OCI-LY7 (cell line): ENCODE results near the gene ANO1. TPM values are rescaled to one million over a fixed set of nuclear protein-coding genes. Genes with fewer than 3 reads are reported as not detected.

Experiments
- BruUV-seq: library from RNA; stranded (reverse); fragments of 400-500 nt; replicated peaks from 2 replicates; lab custom pipeline; 2021; lab: Mats Ljungman, UMichigan
- CTCF ChIA-PET: fragments of 300-600 bp; sonication (Branson Sonifier 250); formaldehyde crosslinking; loops from one replicate; lab custom pipeline; 2022; ENCODE audit warnings: antibody characterized with exemption; ENCODE audit not compliant: unreplicated experiment; lab: Charles Lee
- POLR2A ChIA-PET: fragments of 300-600 bp; sonication (Branson Sonifier 250); formaldehyde crosslinking; loops from one replicate; lab custom pipeline; 2022; ENCODE audit warnings: antibody characterized with exemption; lab: Charles Lee
- DNase-seq: peaks from one replicate; pipeline ENCODE4 v3.0.0-alpha.2; 2015; ENCODE audit warnings: low spot score
- H2AFZ ChIP-seq: fragments of 200-600 bp; sonication (generic), shearing (Covaris generic); 2 replicates; pipeline ENCODE4 v1.6.1; 2014; ENCODE audit warnings: mild to moderate bottlenecking, antibody characterized with exemption, low read length, moderate library complexity
- H3K27ac ChIP-seq: fragments of 200-600 bp; sonication (generic); 2 replicates; pipeline ENCODE4 v1.5.1; 2014; ENCODE audit warnings: mixed run types, low read depth, mild to moderate bottlenecking, moderate library complexity, low read length, inconsistent platforms; ENCODE audit not compliant: poor library complexity, severe bottlenecking
- H3K36me3 ChIP-seq: fragments of 200-600 bp; sonication (generic); 2 replicates; pipeline ENCODE4 v1.6.1; 2014; ENCODE audit warnings: mild to moderate bottlenecking, antibody characterized with exemption, low read length, moderate library complexity, mixed read lengths; ENCODE audit not compliant: insufficient read depth
- H3K4me1 ChIP-seq: fragments of 200-600 bp; sonication (generic); 2 replicates; pipeline ENCODE4 v1.5.1; 2014; ENCODE audit warnings: mild to moderate bottlenecking, low read length; ENCODE audit not compliant: insufficient read depth, poor library complexity, severe bottlenecking
- H3K4me2 ChIP-seq: fragments of 200-600 bp; sonication (generic); 2 replicates; pipeline ENCODE4 v1.6.1; 2014; ENCODE audit warnings: mild to moderate bottlenecking, low read length
- H3K4me3 ChIP-seq: fragments of 200-600 bp; sonication (generic); 2 replicates; pipeline ENCODE4 v1.5.1; 2014; ENCODE audit warnings: mild to moderate bottlenecking, low read depth, low read length; ENCODE audit not compliant: poor library complexity, severe bottlenecking
- H3K79me2 ChIP-seq: fragments of 200-600 bp; sonication (generic); 2 replicates; pipeline ENCODE4 v1.6.1; 2016; ENCODE audit warnings: low read depth, mild to moderate bottlenecking, low read length, moderate library complexity, mixed read lengths; ENCODE audit not compliant: insufficient read depth
- H3K9me2 ChIP-seq: fragments of 200-600 bp; sonication (generic); 2 replicates; pipeline ENCODE4 v1.6.1; 2016; ENCODE audit warnings: mild to moderate bottlenecking, low read length, mixed read lengths; ENCODE audit not compliant: insufficient read depth
- H3K9me3 ChIP-seq: fragments of 200-600 bp; sonication (generic); 2 replicates; pipeline ENCODE4 v1.6.1; 2014; ENCODE audit warnings: mild to moderate bottlenecking, mixed run types, low read length, mixed read lengths
- H4K20me1 ChIP-seq: fragments of 200-600 bp; sonication (generic); 2 replicates; pipeline ENCODE4 v1.6.1; 2014; ENCODE audit warnings: mild to moderate bottlenecking, antibody characterized with exemption, low read length, moderate library complexity, mixed read lengths; ENCODE audit not compliant: insufficient read depth
- CTCF ChIP-seq: fragments of 200-600 bp; sonication (generic); conservative IDR thresholded peaks from 2 replicates; pipeline ENCODE4 v1.5.1; 2014; ENCODE audit warnings: mild to moderate bottlenecking, antibody characterized with exemption, low read length, moderate library complexity, mixed read lengths
- EZH2phosphoT487 ChIP-seq: fragments of 200-600 bp; sonication (generic); IDR thresholded peaks from 2 replicates; pipeline ENCODE4 v1.6.1; 2018; ENCODE audit warnings: low read depth, borderline replicate concordance, mild to moderate bottlenecking, mixed run types, antibody characterized with exemption, low read length, moderate library complexity, mixed read lengths
- intact Hi-C: fragments of 100-400 bp; cut with micrococcal nuclease; formaldehyde crosslinking; loops from one replicate; pipeline ENCODE4 v1.10.0; 2022; ENCODE audit not compliant: unreplicated experiment
- total RNA-seq, 2 experiments: library from RNA; depleted of rRNA in 1 of 2; stranded (reverse); fragments of >200 nt in 1 of 2; shearing (Covaris generic) in 1 of 2; gene quantifications; 2 replicates each; pipeline ENCODE4 v1.2.3, GENCODE V29; 2014 to 2022

ANO1 gene
- total RNA-seq, 2 experiments from 2014 or later, result not detected

DNA sequence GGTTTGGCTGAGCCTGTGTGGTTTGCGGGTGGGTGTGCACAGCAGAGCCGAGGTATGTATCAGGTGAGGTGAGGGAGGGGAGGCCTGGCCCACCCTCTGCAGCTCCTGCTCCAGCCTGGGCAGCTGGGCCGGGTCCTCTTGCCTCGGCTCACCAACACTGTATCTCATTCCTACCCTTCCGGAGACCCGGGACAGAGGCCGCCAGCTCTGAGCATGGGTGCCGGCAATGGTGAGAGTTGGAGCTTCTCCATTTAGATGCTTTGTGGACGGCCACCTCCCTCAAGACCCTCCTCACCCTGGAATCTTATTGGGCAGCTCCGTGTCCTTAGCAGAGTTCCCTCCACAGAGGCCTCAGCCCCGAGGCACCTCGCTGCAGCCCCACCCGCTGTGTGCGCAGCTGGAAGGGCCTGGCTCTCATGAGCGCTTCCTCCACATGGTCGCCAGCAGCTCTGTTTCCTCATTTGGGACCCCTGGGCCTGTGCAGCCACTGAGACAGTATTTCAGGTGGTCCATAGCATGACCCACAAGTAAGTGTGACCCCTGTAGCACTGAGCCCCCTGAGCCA, 55.7 kb downstream of the ANO1 start:
- Histone ChIP-seq H3K4me1 (no peaks in the 10 kb centered on the region), H2AFZ (no peak overlapping the region), H3K9me2 (no peaks in the 10 kb centered on the region), H3K9me3 (no peaks in the 10 kb centered on the region), H3K27ac (no peak overlapping the region), H3K36me3 (no peaks in the 10 kb centered on the region), H3K79me2 (no peaks in the 10 kb centered on the region), H3K4me2 (no peak overlapping the region), H4K20me1 (no peaks in the 10 kb centered on the region), H3K4me3 (no peak overlapping the region)
- no peak for DNase-seq
- POLR2A ChIA-PET, result no interaction called here
- TF ChIP-seq CTCF (no peak), EZH2phosphoT487 (no peak)
- CTCF ChIA-PET, result no interaction called here
- BruUV-seq, result no TSS peak
- intact Hi-C loops, result no loop called here

GRCh38 chr11:70134490-70134889, 56.4 kb downstream of the ANO1 start:
- POLR2A ChIA-PET, result no interaction called here

More at GRCh38 chr11:70134490-70134889, 56.4 kb downstream of the ANO1 start:
- Histone ChIP-seq H3K27ac (no peak overlapping the region), H2AFZ (no peak overlapping the region), H3K9me3 (no peaks in the 10 kb centered on the region), H3K79me2 (no peaks in the 10 kb centered on the region), H3K36me3 (no peaks in the 10 kb centered on the region), H3K4me2 (no peak overlapping the region), H3K4me3 (no peak overlapping the region), H3K4me1 (no peaks in the 10 kb centered on the region), H4K20me1 (no peaks in the 10 kb centered on the region), H3K9me2 (no peaks in the 10 kb centered on the region)
- CTCF ChIA-PET, result no interaction called here
- TF ChIP-seq EZH2phosphoT487 (no peak), CTCF (no peak)
- no TSS peak for BruUV-seq
- intact Hi-C loops, result no loop called here
- DNase-seq, result no peak
